ENCODE results near the gene PEDS1. TPM values are rescaled to one million over a fixed set of nuclear protein-coding genes. Genes with fewer than 3 reads are reported as not detected.
A peak's percentile ranks its signal among the peaks of the same experiment; 100 is the strongest.

PEDS1 gene
- total and polyA plus RNA-seq, 10 of the 15 experiments (the other 5 are each of a cell fraction or from before 2014, with no cell fraction given) = 1.7 to 25.6 (median 16.8) TPM

GRCh38 chr20:50112512-50113419 lies 40.8 kb downstream of the PEDS1 start, which contains the start of gene UBE2V1 (continued):
- TF ChIP-seq NFYB (IDR thresholded peaks at IDR 0.05; ENCODE audit: insufficient read depth, low read depth, low read length) (no peak), POU2F2 (IDR thresholded peaks at IDR 0.05; ENCODE audit: borderline replicate concordance, low read depth, low read length) (no peak; the same call in 2 of the 3 replicates), ESRRA (IDR thresholded peaks at IDR 0.05; ENCODE audit: low read length) (no peak), CTCF (IDR thresholded peaks at IDR 0.05 in 2 of 3, conservative IDR thresholded peaks at IDR 0.05 in 1 of 3; ENCODE audit: control insufficient read depth in 2 of 3, extremely low read depth in 1 of 3, insufficient read depth in 1 of 3, low read depth in 3 of 3, low read length in 3 of 3) (peak; percentile 26 to 41 (median 38); a peak in 4 of 6 replicates), ZNF274 (IDR thresholded peaks at IDR 0.05; ENCODE audit: insufficient read depth, insufficient read length) (no peak), EGR1 (IDR thresholded peaks at IDR 0.05; ENCODE audit: borderline replicate concordance in 1 of 2, low read depth in 2 of 2, low read length in 2 of 2) (peak in 1 of 2 experiments; percentile 44; a peak in 1 of 3 replicates), RELA (IDR thresholded peaks at IDR 0.05; ENCODE audit: borderline replicate concordance, partially characterized antibody) (no peak), NFXL1 (IDR thresholded peaks at IDR 0.05; ENCODE audit: borderline replicate concordance) (0 out of 2 replicates have a peak, but pooled peaks have one; percentile 58), TAF1 (IDR thresholded peaks at IDR 0.05; ENCODE audit: borderline replicate concordance, low read depth, low read length) (peak; percentile 80), NBN (IDR thresholded peaks at IDR 0.05) (no peak), SREBF1 (IDR thresholded peaks at IDR 0.05; ENCODE audit: low read length) (no peak), CEBPB (IDR thresholded peaks at IDR 0.05; ENCODE audit: borderline replicate concordance in 1 of 2, low read depth in 2 of 2, low read length in 2 of 2) (no peak), ATF2 (IDR thresholded peaks at IDR 0.05; ENCODE audit: low read length) (no peak), STAT3 (IDR thresholded peaks at IDR 0.05; ENCODE audit: low read depth, low read length) (no peak), IKZF2 (IDR thresholded peaks at IDR 0.05) (0 out of 4 replicates have a peak, but pooled peaks of 1 of the 2 experiments have one; percentile 24), PAX5 (IDR thresholded peaks at IDR 0.05; ENCODE audit: borderline replicate concordance, low read depth, low read length) (no peak)
- TF ChIP-seq, protein P1, sequence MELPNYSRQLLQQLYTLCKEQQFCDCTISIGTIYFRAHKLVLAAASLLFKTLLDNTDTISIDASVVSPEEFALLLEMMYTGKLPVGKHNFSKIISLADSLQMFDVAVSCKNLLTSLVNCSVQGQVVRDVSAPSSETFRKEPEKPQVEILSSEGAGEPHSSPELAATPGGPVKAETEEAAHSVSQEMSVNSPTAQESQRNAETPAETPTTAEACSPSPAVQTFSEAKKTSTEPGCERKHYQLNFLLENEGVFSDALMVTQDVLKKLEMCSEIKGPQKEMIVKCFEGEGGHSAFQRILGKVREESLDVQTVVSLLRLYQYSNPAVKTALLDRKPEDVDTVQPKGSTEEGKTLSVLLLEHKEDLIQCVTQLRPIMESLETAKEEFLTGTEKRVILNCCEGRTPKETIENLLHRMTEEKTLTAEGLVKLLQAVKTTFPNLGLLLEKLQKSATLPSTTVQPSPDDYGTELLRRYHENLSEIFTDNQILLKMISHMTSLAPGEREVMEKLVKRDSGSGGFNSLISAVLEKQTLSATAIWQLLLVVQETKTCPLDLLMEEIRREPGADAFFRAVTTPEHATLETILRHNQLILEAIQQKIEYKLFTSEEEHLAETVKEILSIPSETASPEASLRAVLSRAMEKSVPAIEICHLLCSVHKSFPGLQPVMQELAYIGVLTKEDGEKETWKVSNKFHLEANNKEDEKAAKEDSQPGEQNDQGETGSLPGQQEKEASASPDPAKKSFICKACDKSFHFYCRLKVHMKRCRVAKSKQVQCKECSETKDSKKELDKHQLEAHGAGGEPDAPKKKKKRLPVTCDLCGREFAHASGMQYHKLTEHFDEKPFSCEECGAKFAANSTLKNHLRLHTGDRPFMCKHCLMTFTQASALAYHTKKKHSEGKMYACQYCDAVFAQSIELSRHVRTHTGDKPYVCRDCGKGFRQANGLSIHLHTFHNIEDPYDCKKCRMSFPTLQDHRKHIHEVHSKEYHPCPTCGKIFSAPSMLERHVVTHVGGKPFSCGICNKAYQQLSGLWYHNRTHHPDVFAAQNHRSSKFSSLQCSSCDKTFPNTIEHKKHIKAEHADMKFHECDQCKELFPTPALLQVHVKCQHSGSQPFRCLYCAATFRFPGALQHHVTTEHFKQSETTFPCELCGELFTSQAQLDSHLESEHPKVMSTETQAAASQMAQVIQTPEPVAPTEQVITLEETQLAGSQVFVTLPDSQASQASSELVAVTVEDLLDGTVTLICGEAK (IDR thresholded peaks at IDR 0.05; ENCODE audit: borderline replicate concordance) = no peak
- TF ChIP-seq, protein P2, sequence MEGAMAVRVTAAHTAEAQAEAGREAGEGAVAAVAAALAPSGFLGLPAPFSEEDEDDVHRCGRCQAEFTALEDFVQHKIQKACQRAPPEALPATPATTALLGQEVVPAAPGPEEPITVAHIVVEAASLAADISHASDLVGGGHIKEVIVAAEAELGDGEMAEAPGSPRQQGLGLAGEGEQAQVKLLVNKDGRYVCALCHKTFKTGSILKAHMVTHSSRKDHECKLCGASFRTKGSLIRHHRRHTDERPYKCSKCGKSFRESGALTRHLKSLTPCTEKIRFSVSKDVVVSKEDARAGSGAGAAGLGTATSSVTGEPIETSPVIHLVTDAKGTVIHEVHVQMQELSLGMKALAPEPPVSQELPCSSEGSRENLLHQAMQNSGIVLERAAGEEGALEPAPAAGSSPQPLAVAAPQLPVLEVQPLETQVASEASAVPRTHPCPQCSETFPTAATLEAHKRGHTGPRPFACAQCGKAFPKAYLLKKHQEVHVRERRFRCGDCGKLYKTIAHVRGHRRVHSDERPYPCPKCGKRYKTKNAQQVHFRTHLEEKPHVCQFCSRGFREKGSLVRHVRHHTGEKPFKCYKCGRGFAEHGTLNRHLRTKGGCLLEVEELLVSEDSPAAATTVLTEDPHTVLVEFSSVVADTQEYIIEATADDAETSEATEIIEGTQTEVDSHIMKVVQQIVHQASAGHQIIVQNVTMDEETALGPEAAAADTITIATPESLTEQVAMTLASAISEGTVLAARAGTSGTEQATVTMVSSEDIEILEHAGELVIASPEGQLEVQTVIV (IDR thresholded peaks at IDR 0.05; ENCODE audit: borderline replicate concordance, partially characterized antibody) = no peak

All from GM12878 (cell line).